Measurements from ENCODE around the gene MYCBPAP. TPM values are rescaled to one million over a fixed set of nuclear protein-coding genes. Genes with fewer than 3 reads are reported as not detected.

MYCBPAP gene
- total RNA-seq, 6 experiments from 2014 or later, result 0.12 to 0.76 (median 0.28) TPM

DNA sequence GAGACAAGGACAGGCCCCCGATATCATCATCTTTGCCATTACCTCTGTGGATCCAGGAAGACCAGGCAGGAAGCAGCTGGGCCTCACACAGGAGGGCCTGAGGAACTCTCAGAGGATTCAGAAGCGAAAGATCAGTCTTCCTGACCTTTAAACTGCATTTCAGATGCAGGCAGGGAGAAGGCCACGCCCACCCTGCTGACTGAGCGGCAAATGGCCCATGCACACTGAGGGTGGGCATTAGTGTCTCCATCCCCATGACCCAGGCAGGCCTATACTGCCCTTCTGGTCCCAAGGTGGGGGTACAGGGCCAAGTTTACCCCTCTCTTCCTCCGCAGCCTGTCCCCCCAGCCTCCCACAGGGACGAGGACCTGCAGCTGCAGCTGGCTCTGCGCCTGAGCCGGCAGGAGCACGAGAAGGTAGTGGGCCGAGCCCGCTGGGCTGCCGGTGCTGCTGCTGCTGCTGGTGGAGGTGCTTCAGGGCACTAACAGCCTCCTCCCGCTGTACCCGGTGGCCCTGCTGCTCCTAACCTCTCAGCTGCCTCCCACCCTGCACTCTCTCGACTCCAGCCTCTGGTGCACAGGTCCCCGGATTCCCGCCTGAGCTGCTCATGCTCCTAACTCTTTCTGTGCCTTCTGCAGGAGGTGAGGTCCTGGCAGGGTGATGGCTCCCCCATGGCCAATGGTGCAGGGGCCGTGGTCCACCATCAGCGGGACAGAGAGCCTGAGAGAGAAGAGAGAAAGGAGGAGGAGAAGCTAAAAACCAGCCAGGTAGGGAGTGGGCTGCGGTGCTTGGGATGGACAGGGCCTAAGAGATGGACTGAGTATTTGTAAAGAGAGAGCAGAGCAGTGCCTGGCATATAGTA, 30.5 kb downstream of the MYCBPAP start:
- H3K4me3 Mint-ChIP-seq, result no peak overlapping the region
- TF ChIP-seq, protein P1, sequence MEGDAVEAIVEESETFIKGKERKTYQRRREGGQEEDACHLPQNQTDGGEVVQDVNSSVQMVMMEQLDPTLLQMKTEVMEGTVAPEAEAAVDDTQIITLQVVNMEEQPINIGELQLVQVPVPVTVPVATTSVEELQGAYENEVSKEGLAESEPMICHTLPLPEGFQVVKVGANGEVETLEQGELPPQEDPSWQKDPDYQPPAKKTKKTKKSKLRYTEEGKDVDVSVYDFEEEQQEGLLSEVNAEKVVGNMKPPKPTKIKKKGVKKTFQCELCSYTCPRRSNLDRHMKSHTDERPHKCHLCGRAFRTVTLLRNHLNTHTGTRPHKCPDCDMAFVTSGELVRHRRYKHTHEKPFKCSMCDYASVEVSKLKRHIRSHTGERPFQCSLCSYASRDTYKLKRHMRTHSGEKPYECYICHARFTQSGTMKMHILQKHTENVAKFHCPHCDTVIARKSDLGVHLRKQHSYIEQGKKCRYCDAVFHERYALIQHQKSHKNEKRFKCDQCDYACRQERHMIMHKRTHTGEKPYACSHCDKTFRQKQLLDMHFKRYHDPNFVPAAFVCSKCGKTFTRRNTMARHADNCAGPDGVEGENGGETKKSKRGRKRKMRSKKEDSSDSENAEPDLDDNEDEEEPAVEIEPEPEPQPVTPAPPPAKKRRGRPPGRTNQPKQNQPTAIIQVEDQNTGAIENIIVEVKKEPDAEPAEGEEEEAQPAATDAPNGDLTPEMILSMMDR (IDR thresholded peaks at IDR 0.05), result no peak
- H3K27me3 Mint-ChIP-seq (ENCODE audit: insufficient read depth), result peaks cover 9% of the 10 kb centered on the region
- H3K4me1 Mint-ChIP-seq (ENCODE audit: low read depth), result peaks cover 29% of the 10 kb centered on the region
- no peak for DNase-seq
- H3K36me3 Mint-ChIP-seq (ENCODE audit: low read depth), result no peaks in the 10 kb centered on the region
- H3K9me3 Mint-ChIP-seq, result no peaks in the 10 kb centered on the region
- H3K27ac Mint-ChIP-seq, result no peak overlapping the region

- H3K27me3 Mint-ChIP-seq (ENCODE audit: insufficient read depth), result peaks cover 4% of the 10 kb centered on the region
- no peaks in the 10 kb centered on the region for H3K36me3 Mint-ChIP-seq (ENCODE audit: low read depth)
- no peaks in the 10 kb centered on the region for H3K9me3 Mint-ChIP-seq
- TF ChIP-seq, protein P1 (IDR thresholded peaks at IDR 0.05), result no peak
- H3K4me1 Mint-ChIP-seq (ENCODE audit: low read depth), result peaks cover 29% of the 10 kb centered on the region
- no peak overlapping the region for H3K4me3 Mint-ChIP-seq
- DNase-seq, result no peak
- H3K27ac Mint-ChIP-seq, result no peak overlapping the region
These were observed 31.7 kb downstream of the MYCBPAP start for GRCh38 chr17:50539762-50540559.

DNA sequence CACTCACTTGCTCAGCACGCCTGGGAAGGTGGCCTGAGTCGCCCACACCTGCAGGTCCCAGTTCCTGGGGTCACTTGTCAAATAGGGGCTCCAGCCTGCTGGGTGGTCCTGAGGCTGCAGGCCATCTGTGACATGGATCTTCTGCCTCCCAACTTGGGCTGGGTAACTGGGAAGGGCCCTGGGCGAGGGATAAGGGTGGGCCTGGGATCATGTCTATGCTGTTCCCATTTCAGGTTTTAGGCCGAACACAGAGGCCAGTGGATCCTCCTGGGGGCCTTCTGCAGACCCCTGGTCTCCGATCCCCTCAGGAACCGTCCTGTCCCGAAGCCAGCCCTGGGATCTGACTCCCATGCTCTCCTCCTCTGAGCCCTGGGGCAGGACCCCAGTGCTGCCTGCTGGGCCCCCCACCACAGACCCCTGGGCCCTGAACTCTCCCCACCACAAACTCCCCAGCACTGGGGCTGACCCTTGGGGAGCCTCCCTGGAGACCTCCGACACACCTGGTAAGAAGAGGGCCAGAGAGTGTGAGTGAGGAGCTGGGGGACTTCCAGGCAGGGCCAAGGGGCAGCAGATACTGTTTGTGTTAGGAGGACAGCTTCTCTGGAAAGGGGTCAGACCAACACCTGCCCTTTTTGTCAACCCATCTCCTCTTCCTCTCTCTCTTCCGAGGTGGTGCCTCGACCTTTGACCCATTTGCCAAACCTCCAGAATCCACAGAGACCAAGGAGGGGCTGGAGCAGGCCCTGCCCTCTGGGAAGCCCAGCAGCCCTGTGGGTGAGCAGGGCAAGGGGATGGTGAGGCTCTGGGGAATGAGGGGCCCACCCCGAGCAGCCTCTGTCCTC, 32.5 kb downstream of the MYCBPAP start:
- Mint-ChIP-seq H3K27ac (no peak overlapping the region), H3K4me3 (no peak overlapping the region; the same call in 1 of the 2 replicates), H3K4me1 (ENCODE audit: low read depth) (peaks cover 29% of the 10 kb centered on the region), H3K9me3 (no peaks in the 10 kb centered on the region), H3K36me3 (ENCODE audit: low read depth) (no peaks in the 10 kb centered on the region), H3K27me3 (ENCODE audit: insufficient read depth) (peaks cover 4% of the 10 kb centered on the region)
- TF ChIP-seq, protein P1 (IDR thresholded peaks at IDR 0.05), result no peak
- no peak for DNase-seq

DNA sequence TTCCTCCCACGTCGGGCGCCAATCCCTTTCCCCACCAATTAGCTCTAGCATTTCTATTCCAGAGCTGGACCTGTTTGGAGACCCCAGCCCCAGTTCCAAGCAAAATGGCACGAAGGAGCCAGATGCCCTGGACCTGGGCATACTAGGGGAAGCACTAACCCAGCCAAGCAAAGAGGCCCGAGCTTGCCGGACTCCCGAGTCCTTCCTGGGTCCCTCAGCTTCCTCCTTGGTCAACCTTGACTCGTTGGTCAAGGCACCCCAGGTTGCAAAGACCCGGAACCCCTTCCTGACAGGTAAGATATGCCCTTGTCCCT, 33.1 kb downstream of the MYCBPAP start:
- peaks cover 4% of the 10 kb centered on the region for H3K27me3 Mint-ChIP-seq (ENCODE audit: insufficient read depth)
- DNase-seq, result no peak
- no peak overlapping the region for H3K27ac Mint-ChIP-seq
- TF ChIP-seq, protein P1 (IDR thresholded peaks at IDR 0.05), result no peak
- no peaks in the 10 kb centered on the region for H3K36me3 Mint-ChIP-seq (ENCODE audit: low read depth)
- H3K9me3 Mint-ChIP-seq, result no peaks in the 10 kb centered on the region
- H3K4me3 Mint-ChIP-seq, result peak overlapping the region; percentile 84
- peaks cover 29% of the 10 kb centered on the region for H3K4me1 Mint-ChIP-seq (ENCODE audit: low read depth)
